Neural progenitor cell (in vitro differentiated cells): ENCODE results near the gene PRICKLE2.

Source experiments
- EZH2 ChIP-seq: fragments of 200-600 bp; sonication (generic); IDR thresholded peaks from 2 replicates; pipeline ENCODE4 v1.6.1; 2017; ENCODE audit warnings: antibody characterized with exemption, mild to moderate bottlenecking, moderate library complexity
- TF ChIP-seq, protein P1 (sequence below): fragments of 200-600 bp; sonication (generic); IDR thresholded peaks from 2 replicates; pipeline ENCODE4 v1.5.1; 2017; ENCODE audit warnings: antibody characterized with exemption, mild to moderate bottlenecking

GRCh38 chr3:64242435-64242834 is 17.2 kb upstream of the PRICKLE2 start:
- TF ChIP-seq, protein P1, sequence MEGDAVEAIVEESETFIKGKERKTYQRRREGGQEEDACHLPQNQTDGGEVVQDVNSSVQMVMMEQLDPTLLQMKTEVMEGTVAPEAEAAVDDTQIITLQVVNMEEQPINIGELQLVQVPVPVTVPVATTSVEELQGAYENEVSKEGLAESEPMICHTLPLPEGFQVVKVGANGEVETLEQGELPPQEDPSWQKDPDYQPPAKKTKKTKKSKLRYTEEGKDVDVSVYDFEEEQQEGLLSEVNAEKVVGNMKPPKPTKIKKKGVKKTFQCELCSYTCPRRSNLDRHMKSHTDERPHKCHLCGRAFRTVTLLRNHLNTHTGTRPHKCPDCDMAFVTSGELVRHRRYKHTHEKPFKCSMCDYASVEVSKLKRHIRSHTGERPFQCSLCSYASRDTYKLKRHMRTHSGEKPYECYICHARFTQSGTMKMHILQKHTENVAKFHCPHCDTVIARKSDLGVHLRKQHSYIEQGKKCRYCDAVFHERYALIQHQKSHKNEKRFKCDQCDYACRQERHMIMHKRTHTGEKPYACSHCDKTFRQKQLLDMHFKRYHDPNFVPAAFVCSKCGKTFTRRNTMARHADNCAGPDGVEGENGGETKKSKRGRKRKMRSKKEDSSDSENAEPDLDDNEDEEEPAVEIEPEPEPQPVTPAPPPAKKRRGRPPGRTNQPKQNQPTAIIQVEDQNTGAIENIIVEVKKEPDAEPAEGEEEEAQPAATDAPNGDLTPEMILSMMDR: no peak
- no peak for TF ChIP-seq EZH2
